ENCODE measurements around the gene TSPAN10. TPM values are rescaled to one million over a fixed set of nuclear protein-coding genes. Genes with fewer than 3 reads are reported as not detected.

The TSPAN10 gene
- total and polyA plus RNA-seq, 2 of the 13 experiments (the other 11 are each of a cell fraction or from before 2014, with no cell fraction given), result 0.54 to 0.75 TPM

DNA sequence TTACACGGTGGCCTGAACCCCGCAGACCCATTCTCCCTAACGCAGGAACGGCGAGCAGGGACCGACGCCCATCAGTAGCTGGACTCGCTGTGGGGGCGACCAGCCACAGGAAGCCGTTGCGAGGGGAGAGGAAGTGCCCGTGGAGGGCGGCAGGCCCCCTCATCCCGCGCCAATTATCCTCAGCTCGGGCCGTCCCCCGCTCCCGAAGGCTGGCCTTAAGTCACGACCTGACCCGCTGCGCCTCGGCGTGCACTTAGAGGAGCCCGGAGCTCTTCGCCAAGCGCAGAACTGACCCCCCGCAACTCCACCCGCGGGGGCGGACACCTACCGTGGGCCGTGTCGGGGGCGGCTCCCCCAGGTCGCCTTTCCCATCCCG is 46.2 kb downstream of the TSPAN10 start (continued):
- TF ChIP-seq, protein P1, sequence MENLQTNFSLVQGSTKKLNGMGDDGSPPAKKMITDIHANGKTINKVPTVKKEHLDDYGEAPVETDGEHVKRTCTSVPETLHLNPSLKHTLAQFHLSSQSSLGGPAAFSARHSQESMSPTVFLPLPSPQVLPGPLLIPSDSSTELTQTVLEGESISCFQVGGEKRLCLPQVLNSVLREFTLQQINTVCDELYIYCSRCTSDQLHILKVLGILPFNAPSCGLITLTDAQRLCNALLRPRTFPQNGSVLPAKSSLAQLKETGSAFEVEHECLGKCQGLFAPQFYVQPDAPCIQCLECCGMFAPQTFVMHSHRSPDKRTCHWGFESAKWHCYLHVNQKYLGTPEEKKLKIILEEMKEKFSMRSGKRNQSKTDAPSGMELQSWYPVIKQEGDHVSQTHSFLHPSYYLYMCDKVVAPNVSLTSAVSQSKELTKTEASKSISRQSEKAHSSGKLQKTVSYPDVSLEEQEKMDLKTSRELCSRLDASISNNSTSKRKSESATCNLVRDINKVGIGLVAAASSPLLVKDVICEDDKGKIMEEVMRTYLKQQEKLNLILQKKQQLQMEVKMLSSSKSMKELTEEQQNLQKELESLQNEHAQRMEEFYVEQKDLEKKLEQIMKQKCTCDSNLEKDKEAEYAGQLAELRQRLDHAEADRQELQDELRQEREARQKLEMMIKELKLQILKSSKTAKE (CRISPR knock-in tag; IDR thresholded peaks at IDR 0.05; ENCODE audit: borderline replicate concordance), result no peak
- no peak for TF ChIP-seq ZFP90 (CRISPR knock-in tag; IDR thresholded peaks at IDR 0.05; ENCODE audit: borderline replicate concordance)
- no peak for TF ChIP-seq ZNF367 (CRISPR knock-in tag; IDR thresholded peaks at IDR 0.05; ENCODE audit: borderline replicate concordance)
- TF ChIP-seq, protein P2, sequence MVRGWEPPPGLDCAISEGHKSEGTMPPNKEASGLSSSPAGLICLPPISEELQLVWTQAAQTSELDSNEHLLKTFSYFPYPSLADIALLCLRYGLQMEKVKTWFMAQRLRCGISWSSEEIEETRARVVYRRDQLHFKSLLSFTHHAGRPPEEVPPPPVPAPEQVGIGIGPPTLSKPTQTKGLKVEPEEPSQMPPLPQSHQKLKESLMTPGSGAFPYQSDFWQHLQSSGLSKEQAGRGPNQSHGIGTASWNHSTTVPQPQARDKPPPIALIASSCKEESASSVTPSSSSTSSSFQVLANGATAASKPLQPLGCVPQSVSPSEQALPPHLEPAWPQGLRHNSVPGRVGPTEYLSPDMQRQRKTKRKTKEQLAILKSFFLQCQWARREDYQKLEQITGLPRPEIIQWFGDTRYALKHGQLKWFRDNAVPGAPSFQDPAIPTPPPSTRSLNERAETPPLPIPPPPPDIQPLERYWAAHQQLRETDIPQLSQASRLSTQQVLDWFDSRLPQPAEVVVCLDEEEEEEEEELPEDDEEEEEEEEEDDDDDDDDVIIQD (CRISPR knock-in tag; IDR thresholded peaks at IDR 0.05; ENCODE audit: low read depth), result no peak
- TF ChIP-seq ZNF652 (CRISPR knock-in tag; IDR thresholded peaks at IDR 0.05; ENCODE audit: borderline replicate concordance, low read depth), result no peak
- TF ChIP-seq, protein P3, sequence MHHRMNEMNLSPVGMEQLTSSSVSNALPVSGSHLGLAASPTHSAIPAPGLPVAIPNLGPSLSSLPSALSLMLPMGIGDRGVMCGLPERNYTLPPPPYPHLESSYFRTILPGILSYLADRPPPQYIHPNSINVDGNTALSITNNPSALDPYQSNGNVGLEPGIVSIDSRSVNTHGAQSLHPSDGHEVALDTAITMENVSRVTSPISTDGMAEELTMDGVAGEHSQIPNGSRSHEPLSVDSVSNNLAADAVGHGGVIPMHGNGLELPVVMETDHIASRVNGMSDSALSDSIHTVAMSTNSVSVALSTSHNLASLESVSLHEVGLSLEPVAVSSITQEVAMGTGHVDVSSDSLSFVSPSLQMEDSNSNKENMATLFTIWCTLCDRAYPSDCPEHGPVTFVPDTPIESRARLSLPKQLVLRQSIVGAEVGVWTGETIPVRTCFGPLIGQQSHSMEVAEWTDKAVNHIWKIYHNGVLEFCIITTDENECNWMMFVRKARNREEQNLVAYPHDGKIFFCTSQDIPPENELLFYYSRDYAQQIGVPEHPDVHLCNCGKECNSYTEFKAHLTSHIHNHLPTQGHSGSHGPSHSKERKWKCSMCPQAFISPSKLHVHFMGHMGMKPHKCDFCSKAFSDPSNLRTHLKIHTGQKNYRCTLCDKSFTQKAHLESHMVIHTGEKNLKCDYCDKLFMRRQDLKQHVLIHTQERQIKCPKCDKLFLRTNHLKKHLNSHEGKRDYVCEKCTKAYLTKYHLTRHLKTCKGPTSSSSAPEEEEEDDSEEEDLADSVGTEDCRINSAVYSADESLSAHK (CRISPR knock-in tag; IDR thresholded peaks at IDR 0.05; ENCODE audit: borderline replicate concordance), result no peak
- TF ChIP-seq ZZZ3 (CRISPR knock-in tag; IDR thresholded peaks at IDR 0.05; ENCODE audit: borderline replicate concordance), result no peak
- no peak for TF ChIP-seq ZNF484 (CRISPR knock-in tag; IDR thresholded peaks at IDR 0.05; ENCODE audit: borderline replicate concordance, low read depth)
- TF ChIP-seq, protein P4, sequence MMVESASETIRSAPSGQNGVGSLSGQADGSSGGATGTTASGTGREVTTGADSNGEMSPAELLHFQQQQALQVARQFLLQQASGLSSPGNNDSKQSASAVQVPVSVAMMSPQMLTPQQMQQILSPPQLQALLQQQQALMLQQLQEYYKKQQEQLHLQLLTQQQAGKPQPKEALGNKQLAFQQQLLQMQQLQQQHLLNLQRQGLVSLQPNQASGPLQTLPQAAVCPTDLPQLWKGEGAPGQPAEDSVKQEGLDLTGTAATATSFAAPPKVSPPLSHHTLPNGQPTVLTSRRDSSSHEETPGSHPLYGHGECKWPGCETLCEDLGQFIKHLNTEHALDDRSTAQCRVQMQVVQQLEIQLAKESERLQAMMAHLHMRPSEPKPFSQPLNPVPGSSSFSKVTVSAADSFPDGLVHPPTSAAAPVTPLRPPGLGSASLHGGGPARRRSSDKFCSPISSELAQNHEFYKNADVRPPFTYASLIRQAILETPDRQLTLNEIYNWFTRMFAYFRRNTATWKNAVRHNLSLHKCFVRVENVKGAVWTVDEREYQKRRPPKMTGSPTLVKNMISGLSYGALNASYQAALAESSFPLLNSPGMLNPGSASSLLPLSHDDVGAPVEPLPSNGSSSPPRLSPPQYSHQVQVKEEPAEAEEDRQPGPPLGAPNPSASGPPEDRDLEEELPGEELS (CRISPR knock-in tag; IDR thresholded peaks at IDR 0.05), result no peak
- no peak for TF ChIP-seq FOXO1 (CRISPR knock-in tag; IDR thresholded peaks at IDR 0.05)
- TF ChIP-seq, protein P5, sequence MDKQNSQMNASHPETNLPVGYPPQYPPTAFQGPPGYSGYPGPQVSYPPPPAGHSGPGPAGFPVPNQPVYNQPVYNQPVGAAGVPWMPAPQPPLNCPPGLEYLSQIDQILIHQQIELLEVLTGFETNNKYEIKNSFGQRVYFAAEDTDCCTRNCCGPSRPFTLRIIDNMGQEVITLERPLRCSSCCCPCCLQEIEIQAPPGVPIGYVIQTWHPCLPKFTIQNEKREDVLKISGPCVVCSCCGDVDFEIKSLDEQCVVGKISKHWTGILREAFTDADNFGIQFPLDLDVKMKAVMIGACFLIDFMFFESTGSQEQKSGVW (CRISPR knock-in tag; IDR thresholded peaks at IDR 0.05; ENCODE audit: borderline replicate concordance), result no peak
- TF ChIP-seq KDM1A (CRISPR knock-in tag; IDR thresholded peaks at IDR 0.05), result no peak
- TF ChIP-seq RXRB (CRISPR knock-in tag; IDR thresholded peaks at IDR 0.05; ENCODE audit: borderline replicate concordance), result no peak
- TF ChIP-seq, protein P6, sequence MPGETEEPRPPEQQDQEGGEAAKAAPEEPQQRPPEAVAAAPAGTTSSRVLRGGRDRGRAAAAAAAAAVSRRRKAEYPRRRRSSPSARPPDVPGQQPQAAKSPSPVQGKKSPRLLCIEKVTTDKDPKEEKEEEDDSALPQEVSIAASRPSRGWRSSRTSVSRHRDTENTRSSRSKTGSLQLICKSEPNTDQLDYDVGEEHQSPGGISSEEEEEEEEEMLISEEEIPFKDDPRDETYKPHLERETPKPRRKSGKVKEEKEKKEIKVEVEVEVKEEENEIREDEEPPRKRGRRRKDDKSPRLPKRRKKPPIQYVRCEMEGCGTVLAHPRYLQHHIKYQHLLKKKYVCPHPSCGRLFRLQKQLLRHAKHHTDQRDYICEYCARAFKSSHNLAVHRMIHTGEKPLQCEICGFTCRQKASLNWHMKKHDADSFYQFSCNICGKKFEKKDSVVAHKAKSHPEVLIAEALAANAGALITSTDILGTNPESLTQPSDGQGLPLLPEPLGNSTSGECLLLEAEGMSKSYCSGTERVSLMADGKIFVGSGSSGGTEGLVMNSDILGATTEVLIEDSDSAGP (CRISPR knock-in tag; IDR thresholded peaks at IDR 0.05; ENCODE audit: borderline replicate concordance), result 0 out of 2 replicates have a peak, but pooled peaks have one; percentile 46
- TF ChIP-seq ERF (CRISPR knock-in tag; IDR thresholded peaks at IDR 0.05), result no peak
- peak; percentile 12 for TF ChIP-seq AGO2 (optimal IDR thresholded peaks at IDR 0.05; ENCODE audit: low read depth, low read length)
- 0 out of 2 replicates have a peak, but pooled peaks have one; percentile 21 for TF ChIP-seq GPN1 (CRISPR knock-in tag; IDR thresholded peaks at IDR 0.05; ENCODE audit: borderline replicate concordance)
- no peak for TF ChIP-seq KAT8 (CRISPR knock-in tag; IDR thresholded peaks at IDR 0.05)
- no peak for TF ChIP-seq KAT2B (IDR thresholded peaks at IDR 0.05; ENCODE audit: borderline replicate concordance, low read depth, low read length)

All from HepG2 (cell line).